COR-L47 (cell line): ENCODE data around the gene CIPC.

ENCODE experiments used
- DNase-seq: peaks from one replicate; lab custom pipeline; 2025; lab: John Stamatoyannopoulos, UW

The CIPC gene

GRCh38 chr14:77126461-77126990, 28.5 kb downstream of the CIPC start:
- DNase-seq, result no peak

GRCh38 chr14:77128414-77128891, 30.4 kb downstream of the CIPC start:
- DNase-seq, result no peak

- DNase-seq, result no peak
Measured at GRCh38 chr14:77130386-77130785, 32.3 kb downstream of the CIPC start.

GRCh38 chr14:77131206-77131605, 33.1 kb downstream of the CIPC start:
- DNase-seq, result no peak

GRCh38 chr14:77131871-77132486, 33.9 kb downstream of the CIPC start:
- DNase-seq, result no peak

GRCh38 chr14:77133720-77134338, 35.8 kb downstream of the CIPC start:
- DNase-seq, result no peak

GRCh38 chr14:77139022-77139421, 41.0 kb downstream of the CIPC start:
- no peak for DNase-seq

GRCh38 chr14:77139540-77140358, 41.7 kb downstream of the CIPC start:
- peak; percentile 30 for DNase-seq

- DNase-seq, result peak; percentile 43
Measured at GRCh38 chr14:77140359-77141213, 42.5 kb downstream of the CIPC start.

- DNase-seq, result peak; percentile 45
Measured at GRCh38 chr14:77141214-77142004, 43.4 kb downstream of the CIPC start, which contains the start of gene ZDHHC22. Gene ZDHHC22, minus strand, starts transcription at chr14:77141791. Its CDS starts 2,053 bp downstream, at chr14:77139738.

- no peak for DNase-seq
Measured at GRCh38 chr14:77142005-77142800, 44.1 kb downstream of the CIPC start.

- DNase-seq, result no peak
Measured at GRCh38 chr14:77143071-77143470, 45.0 kb downstream of the CIPC start.

GRCh38 chr14:77144412-77145115, 46.5 kb downstream of the CIPC start:
- DNase-seq, result no peak

- DNase-seq, result no peak
Measured at GRCh38 chr14:77145975-77146740, 48.1 kb downstream of the CIPC start.

GRCh38 chr14:77148510-77149231, 50.6 kb downstream of the CIPC start:
- DNase-seq, result no peak

GRCh38 chr14:77151245-77151644, 53.2 kb downstream of the CIPC start:
- DNase-seq, result peak; percentile 30

GRCh38 chr14:77151918-77152588, 54.0 kb downstream of the CIPC start:
- DNase-seq, result peak; percentile 77
